ENCODE results near the gene ACSBG1. TPM values are rescaled to one million over a fixed set of nuclear protein-coding genes. Genes with fewer than 3 reads are reported as not detected.
A peak's percentile ranks its signal among the peaks of the same experiment; 100 is the strongest.

ACSBG1 gene
- total RNA-seq, 1 donor from 2014 or later, result 3.4 TPM

DNA sequence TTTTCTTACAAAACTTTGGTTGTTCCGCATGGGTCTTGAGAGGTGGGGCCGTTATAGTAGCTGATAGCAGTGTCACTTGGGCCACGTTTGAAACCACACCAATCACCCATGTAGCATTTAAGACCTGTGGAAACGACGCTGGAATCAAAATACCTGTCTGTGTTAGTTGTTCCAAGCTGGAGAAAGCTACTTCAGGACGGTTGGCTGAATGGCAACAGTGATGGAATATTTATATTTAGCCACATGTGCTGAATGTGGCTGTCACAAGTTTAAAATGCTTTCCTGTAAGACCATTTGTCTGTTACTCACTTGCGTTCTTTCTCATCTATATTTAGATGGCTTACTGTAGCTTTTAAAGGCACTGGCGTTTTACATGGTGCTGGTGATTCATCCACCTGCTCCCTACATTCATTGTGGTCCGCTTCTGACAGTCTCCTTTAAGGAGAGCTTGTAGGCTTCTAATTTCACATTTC lies 31.4 kb upstream of the ACSBG1 start:
- DNase-seq (ENCODE audit: extremely low spot score in 2 of 2), result no peak

DNA sequence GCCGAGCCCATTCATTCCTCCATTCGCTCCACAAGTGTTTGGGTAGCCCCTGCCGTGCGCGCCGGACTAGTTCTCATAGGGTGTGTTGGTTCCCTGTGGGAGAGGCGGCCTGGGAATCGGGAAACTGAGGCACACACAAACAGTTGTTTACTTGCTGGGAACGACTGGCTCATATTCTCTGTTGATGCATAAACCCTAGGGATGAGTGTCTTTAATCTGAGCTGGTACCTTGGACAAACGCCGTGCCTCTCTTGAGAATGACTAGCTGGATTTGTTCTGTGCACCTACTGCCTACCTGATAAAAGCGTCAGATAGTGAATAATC lies 30.7 kb upstream of the ACSBG1 start:
- intact Hi-C loops (cut with DNase I), result no loop called here
- H3K9me3 ChIP-seq, result no peaks in the 10 kb centered on the region
- H3K4me3 ChIP-seq, result peak overlapping the region; percentile 56 to 59
- H3K36me3 ChIP-seq, result no peaks in the 10 kb centered on the region
- H3K27ac ChIP-seq, result peak overlapping the region; percentile 89
- no peak for TF ChIP-seq POLR2A (IDR thresholded peaks at IDR 0.05)
- TF ChIP-seq, protein P1, sequence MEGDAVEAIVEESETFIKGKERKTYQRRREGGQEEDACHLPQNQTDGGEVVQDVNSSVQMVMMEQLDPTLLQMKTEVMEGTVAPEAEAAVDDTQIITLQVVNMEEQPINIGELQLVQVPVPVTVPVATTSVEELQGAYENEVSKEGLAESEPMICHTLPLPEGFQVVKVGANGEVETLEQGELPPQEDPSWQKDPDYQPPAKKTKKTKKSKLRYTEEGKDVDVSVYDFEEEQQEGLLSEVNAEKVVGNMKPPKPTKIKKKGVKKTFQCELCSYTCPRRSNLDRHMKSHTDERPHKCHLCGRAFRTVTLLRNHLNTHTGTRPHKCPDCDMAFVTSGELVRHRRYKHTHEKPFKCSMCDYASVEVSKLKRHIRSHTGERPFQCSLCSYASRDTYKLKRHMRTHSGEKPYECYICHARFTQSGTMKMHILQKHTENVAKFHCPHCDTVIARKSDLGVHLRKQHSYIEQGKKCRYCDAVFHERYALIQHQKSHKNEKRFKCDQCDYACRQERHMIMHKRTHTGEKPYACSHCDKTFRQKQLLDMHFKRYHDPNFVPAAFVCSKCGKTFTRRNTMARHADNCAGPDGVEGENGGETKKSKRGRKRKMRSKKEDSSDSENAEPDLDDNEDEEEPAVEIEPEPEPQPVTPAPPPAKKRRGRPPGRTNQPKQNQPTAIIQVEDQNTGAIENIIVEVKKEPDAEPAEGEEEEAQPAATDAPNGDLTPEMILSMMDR (IDR thresholded peaks at IDR 0.05), result no peak
- no peak for TF ChIP-seq POLR2AphosphoS5 (IDR thresholded peaks at IDR 0.05; ENCODE audit: insufficient read depth in 1 of 2, low read depth in 1 of 2)
- no peak for DNase-seq (ENCODE audit: extremely low spot score in 2 of 2)
- H3K4me1 ChIP-seq, result peaks cover 27% of the 10 kb centered on the region
- no peaks in the 10 kb centered on the region for H3K27me3 ChIP-seq

More for the DNA sequence above, 31.4 kb upstream of the ACSBG1 start:
- no peaks in the 10 kb centered on the region for H3K27me3 ChIP-seq
- H3K27ac ChIP-seq, result peak overlapping the region; percentile 89
- H3K36me3 ChIP-seq, result no peaks in the 10 kb centered on the region
- peaks cover 27% of the 10 kb centered on the region for H3K4me1 ChIP-seq
- intact Hi-C loops (cut with DNase I), result no loop called here
- TF ChIP-seq POLR2AphosphoS5 (IDR thresholded peaks at IDR 0.05; ENCODE audit: insufficient read depth in 1 of 2, low read depth in 1 of 2) (peak in 1 of 2 donors; percentile 56), POLR2A (IDR thresholded peaks at IDR 0.05) (no peak)
- TF ChIP-seq, protein P1 (IDR thresholded peaks at IDR 0.05), result no peak
- H3K4me3 ChIP-seq, result peak overlapping the region in 1 of 2 donors; percentile 3
- H3K9me3 ChIP-seq, result no peaks in the 10 kb centered on the region

DNA sequence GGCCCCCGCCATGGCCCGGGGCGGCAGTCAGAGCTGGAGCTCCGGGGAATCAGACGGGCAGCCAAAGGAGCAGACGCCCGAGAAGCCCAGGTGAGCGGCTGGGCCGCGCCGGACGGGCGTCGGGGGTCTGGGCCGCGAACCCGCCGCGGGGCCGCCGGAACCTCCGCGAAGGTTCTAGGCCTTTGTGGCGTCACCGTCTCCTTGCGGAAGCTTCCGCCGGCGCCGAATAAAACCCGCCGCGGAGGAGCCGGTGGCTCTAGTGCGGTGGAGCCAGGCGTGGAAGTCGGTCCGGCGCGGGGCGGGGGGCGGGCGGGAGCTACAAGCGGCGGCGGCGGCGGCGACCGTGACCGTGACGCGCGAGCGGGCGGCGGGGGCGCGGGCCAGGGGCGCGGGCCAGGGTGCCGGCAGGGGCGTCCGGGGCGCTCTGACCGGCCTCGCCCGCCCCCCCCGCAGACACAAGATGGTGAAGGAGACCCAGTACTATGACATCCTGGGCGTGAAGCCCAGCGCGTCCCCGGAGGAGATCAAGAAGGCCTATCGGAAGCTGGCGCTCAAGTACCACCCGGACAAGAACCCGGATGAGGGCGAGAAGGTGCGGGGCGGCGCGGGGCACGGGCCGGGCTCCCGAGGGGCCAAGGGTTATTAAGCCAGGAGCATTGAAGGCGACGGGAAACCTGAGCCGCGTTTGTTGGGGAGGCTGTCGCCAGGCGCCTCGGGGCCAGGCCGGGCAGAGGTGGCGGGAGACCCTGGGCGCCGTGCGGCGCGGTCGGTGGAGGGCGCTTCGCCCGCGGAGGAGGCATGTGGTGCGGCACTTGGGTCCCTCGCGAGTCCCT lies 30.2 kb upstream of the ACSBG1 start, which contains the start of gene DNAJA4:
Gene DNAJA4 (plus strand): TSS at position 259 of the 833 bp plus-strand sequence. CDS start 202 bp downstream, at position 461.
- H3K27ac ChIP-seq, result peak within 1 kb of the TSS; percentile 89

DNA sequence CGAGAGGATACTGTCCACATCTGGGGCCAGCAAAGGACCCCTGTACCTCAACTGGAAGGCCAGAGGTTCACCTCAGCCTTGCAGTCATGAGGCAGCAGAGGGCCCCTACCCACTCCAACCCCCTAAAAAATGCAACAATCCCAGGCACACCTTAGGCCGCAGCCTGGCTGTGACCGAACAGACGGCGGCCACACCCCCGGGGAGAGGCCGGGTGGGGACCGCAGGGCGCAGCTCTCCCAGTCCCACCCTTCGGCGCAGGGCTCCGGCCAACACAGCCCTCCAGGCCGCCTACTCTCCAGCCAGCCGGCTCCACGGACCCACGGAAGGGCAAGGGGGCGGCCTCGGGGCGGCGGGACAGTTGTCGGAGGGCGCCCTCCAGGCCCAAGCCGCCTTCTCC lies 29.5 kb upstream of the ACSBG1 start:
- H3K4me1 ChIP-seq, result peaks cover 27% of the 10 kb centered on the region
- no peak for DNase-seq (ENCODE audit: extremely low spot score in 2 of 2)
- no peaks in the 10 kb centered on the region for H3K36me3 ChIP-seq
- H3K9me3 ChIP-seq, result no peaks in the 10 kb centered on the region
- intact Hi-C loops (cut with DNase I), result no loop called here
- peak overlapping the region; percentile 56 to 59 for H3K4me3 ChIP-seq
- H3K27me3 ChIP-seq, result no peaks in the 10 kb centered on the region
- TF ChIP-seq POLR2A (IDR thresholded peaks at IDR 0.05) (no peak), POLR2AphosphoS5 (IDR thresholded peaks at IDR 0.05; ENCODE audit: insufficient read depth in 1 of 2, low read depth in 1 of 2) (no peak)
- TF ChIP-seq, protein P1 (IDR thresholded peaks at IDR 0.05), result no peak
- H3K27ac ChIP-seq, result peak overlapping the region; percentile 89

More for the DNA sequence above, 30.2 kb upstream of the ACSBG1 start, which contains the start of gene DNAJA4:
- H3K27me3 ChIP-seq, result no peaks in the 10 kb centered on the region
- H3K9me3 ChIP-seq, result no peaks in the 10 kb centered on the region
- H3K36me3 ChIP-seq, result no peaks in the 10 kb centered on the region
- peaks cover 27% of the 10 kb centered on the region for H3K4me1 ChIP-seq
- DNase-seq (ENCODE audit: extremely low spot score in 2 of 2), result no peak
- peak within 1 kb of the TSS; percentile 56 to 59 for H3K4me3 ChIP-seq
- intact Hi-C loops (cut with DNase I), result no loop called here
- peak in 1 of 2 donors; percentile 32 for TF ChIP-seq POLR2AphosphoS5 (IDR thresholded peaks at IDR 0.05; ENCODE audit: insufficient read depth in 1 of 2, low read depth in 1 of 2)
- TF ChIP-seq POLR2A (IDR thresholded peaks at IDR 0.05), result no peak
- TF ChIP-seq, protein P1 (IDR thresholded peaks at IDR 0.05), result peak in 1 of 3 experiments; percentile 10

DNA sequence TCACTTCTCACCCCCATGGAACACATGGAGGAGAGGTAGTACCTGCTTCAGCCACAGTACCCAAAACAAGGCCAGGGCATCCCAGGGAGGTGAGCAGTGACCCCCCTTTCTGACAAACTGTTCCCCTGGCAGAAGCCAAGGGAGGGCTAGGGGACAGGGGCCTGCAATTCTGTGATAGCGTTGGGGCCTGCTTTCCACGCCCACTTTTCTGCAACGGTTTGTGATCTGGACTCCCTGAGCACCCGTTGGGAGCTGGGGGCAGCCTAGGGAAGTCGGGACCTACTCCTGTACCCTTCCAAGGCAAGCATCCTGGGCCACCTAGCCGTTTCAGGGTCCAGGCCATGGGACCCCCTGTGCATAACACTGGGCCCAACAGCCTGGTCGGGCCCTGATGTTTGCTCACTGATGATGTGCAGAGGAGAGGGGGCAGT lies 29.0 kb upstream of the ACSBG1 start:
- intact Hi-C loops (cut with DNase I), result no loop called here
- no peak overlapping the region for H3K4me3 ChIP-seq
- DNase-seq (ENCODE audit: extremely low spot score in 2 of 2), result no peak
- peaks cover 27% of the 10 kb centered on the region for H3K4me1 ChIP-seq
- TF ChIP-seq POLR2AphosphoS5 (IDR thresholded peaks at IDR 0.05; ENCODE audit: insufficient read depth in 1 of 2, low read depth in 1 of 2) (no peak), POLR2A (IDR thresholded peaks at IDR 0.05) (no peak)
- TF ChIP-seq, protein P1 (IDR thresholded peaks at IDR 0.05), result no peak
- H3K9me3 ChIP-seq, result no peaks in the 10 kb centered on the region
- peak overlapping the region; percentile 89 for H3K27ac ChIP-seq
- H3K27me3 ChIP-seq, result no peaks in the 10 kb centered on the region
- no peaks in the 10 kb centered on the region for H3K36me3 ChIP-seq

Measured in vagina (tissue), 2 donors.